GM21717 (cell line): ENCODE measurements around the gene MISP3.

Experiments
- ATAC-seq: cut with Tn5 transposase; IDR thresholded peaks from one replicate; pipeline ENCODE4 v1.9.1; 2021; ENCODE audit warnings: mild to moderate bottlenecking, moderate library complexity; ENCODE audit not compliant: unreplicated experiment

MISP3 gene

GRCh38 chr19:14101003-14101545, 28.5 kb downstream of the MISP3 start:
- no peak for ATAC-seq

GRCh38 chr19:14102102-14102696, 29.6 kb downstream of the MISP3 start:
- no peak for ATAC-seq

- ATAC-seq, result no peak
Observed at GRCh38 chr19:14102756-14103155, 30.2 kb downstream of the MISP3 start.

- no peak for ATAC-seq
Observed at GRCh38 chr19:14103310-14103709, 30.7 kb downstream of the MISP3 start.

GRCh38 chr19:14105680-14106079, 33.1 kb downstream of the MISP3 start:
- no peak for ATAC-seq

- no peak for ATAC-seq
Observed at GRCh38 chr19:14106840-14107239, 34.3 kb downstream of the MISP3 start.

- ATAC-seq, result no peak
Observed at GRCh38 chr19:14107581-14108461, 35.2 kb downstream of the MISP3 start.

GRCh38 chr19:14110650-14111049, 38.1 kb downstream of the MISP3 start:
- ATAC-seq, result no peak

- ATAC-seq, result no peak
Observed at GRCh38 chr19:14111486-14111885, 38.9 kb downstream of the MISP3 start.

- no peak for ATAC-seq
Observed at GRCh38 chr19:14112051-14112808, 39.6 kb downstream of the MISP3 start.

GRCh38 chr19:14112809-14113385, 40.3 kb downstream of the MISP3 start:
- no peak for ATAC-seq

GRCh38 chr19:14113762-14114414, 41.3 kb downstream of the MISP3 start:
- ATAC-seq, result no peak

- ATAC-seq, result no peak
Observed at GRCh38 chr19:14114439-14114838, 41.9 kb downstream of the MISP3 start.

- ATAC-seq, result no peak
Observed at GRCh38 chr19:14114854-14115253, 42.3 kb downstream of the MISP3 start.

- ATAC-seq, result no peak
Observed at GRCh38 chr19:14115756-14116155, 43.2 kb downstream of the MISP3 start.

GRCh38 chr19:14116525-14116917, 43.9 kb downstream of the MISP3 start:
- no peak for ATAC-seq

- ATAC-seq, result peak; percentile 2
Observed at GRCh38 chr19:14116918-14117578, 44.5 kb downstream of the MISP3 start.

GRCh38 chr19:14117668-14118164, 45.1 kb downstream of the MISP3 start, which contains the start of gene PRKACA:
Gene PRKACA, minus strand, starts transcription at chr19:14117762. Its CDS starts 215 bp downstream, at chr19:14117547.
- ATAC-seq, result peak; percentile 80

GRCh38 chr19:14118165-14119051, 45.8 kb downstream of the MISP3 start:
- peak; percentile 1 for ATAC-seq
